Measurements from ENCODE around the gene AMN1. TPM values are rescaled to one million over a fixed set of nuclear protein-coding genes. Genes with fewer than 3 reads are reported as not detected.
"Not testable (repeated sequence)": the region's sequence is repeated elsewhere in the genome, so short reads cannot be mapped to it uniquely, and the experiment has no call there.

Gene AMN1
- total RNA-seq, 4 donors from 2014 or later, result 1.3 to 25.6 (median 16.0) TPM

DNA sequence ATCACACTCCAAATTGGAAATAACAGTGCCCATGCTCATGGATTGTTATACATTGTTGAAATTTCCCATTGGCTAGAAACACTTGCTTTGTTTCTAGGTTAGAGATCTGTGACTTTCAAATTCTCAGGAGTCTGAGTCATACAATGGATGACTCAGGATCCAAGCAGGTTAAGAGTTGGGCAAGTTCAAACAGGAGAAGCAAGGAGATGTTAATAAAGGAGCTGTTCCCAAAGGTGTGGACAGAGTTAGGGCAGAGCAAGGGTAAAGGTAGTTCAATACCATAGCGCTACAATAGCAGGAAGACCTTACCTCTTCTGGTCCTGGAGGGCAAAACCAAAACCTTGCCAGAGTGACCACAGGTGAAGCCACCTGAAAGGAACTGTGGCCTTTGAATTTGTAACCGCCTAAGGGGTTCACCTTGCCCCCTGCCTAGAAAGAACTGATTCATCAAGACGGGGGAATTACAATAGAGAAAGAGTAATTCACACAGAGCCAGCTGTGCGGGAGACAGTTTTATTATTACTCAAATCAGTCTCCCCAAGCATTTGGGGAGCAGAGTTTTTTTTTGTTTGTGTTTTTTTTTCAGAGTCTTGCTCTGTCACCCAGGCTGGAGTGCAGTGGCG lies 4.2 kb upstream of the AMN1 start:
- DNase-seq, result no peak

DNA sequence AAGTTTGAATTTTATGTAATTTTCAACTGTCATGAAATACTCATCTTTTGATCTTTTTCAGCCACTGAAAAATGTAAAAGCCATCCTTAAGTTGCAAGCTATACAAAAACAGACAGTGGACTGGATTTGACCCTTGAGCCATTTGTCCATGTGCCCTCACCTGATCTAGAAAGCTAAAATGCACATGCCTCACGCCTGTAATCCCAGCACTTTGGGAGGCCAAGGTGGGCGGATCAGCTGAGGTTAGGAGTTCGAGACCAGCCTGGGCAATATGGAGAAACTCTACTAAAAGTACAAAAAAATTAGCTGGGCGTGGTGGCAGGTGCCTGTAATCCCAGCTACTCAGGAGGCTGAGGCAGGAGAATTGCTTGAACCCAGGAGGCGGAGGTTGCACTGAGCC lies 2.4 kb upstream of the AMN1 start:
- H3K36me3 ChIP-seq; H3K4me3 ChIP-seq; H3K27me3 ChIP-seq; H3K4me1 ChIP-seq; H3K9me3 ChIP-seq; intact Hi-C loops (cut with DNase I; ENCODE audit: low total_unique reads); DNase-seq: not testable (repeated sequence)
- peak overlapping the region; percentile 94 to 95 for H3K27ac ChIP-seq

More for the DNA sequence above, 4.2 kb upstream of the AMN1 start:
- Histone ChIP-seq H3K27ac (peak overlapping the region; percentile 94 to 95), H3K36me3 (no peaks in the 10 kb centered on the region), H3K27me3 (no peaks in the 10 kb centered on the region), H3K9me3 (peaks cover 0 to 3% of the 10 kb centered on the region in 2 donors), H3K4me3 (no peak overlapping the region), H3K4me1 (no peaks in the 10 kb centered on the region)
- TF ChIP-seq, protein P1, sequence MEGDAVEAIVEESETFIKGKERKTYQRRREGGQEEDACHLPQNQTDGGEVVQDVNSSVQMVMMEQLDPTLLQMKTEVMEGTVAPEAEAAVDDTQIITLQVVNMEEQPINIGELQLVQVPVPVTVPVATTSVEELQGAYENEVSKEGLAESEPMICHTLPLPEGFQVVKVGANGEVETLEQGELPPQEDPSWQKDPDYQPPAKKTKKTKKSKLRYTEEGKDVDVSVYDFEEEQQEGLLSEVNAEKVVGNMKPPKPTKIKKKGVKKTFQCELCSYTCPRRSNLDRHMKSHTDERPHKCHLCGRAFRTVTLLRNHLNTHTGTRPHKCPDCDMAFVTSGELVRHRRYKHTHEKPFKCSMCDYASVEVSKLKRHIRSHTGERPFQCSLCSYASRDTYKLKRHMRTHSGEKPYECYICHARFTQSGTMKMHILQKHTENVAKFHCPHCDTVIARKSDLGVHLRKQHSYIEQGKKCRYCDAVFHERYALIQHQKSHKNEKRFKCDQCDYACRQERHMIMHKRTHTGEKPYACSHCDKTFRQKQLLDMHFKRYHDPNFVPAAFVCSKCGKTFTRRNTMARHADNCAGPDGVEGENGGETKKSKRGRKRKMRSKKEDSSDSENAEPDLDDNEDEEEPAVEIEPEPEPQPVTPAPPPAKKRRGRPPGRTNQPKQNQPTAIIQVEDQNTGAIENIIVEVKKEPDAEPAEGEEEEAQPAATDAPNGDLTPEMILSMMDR (IDR thresholded peaks at IDR 0.05), result no peak
- no peak for TF ChIP-seq POLR2A (IDR thresholded peaks at IDR 0.05)
- intact Hi-C loops (cut with DNase I; ENCODE audit: low total_unique reads), result no loop called here

DNA sequence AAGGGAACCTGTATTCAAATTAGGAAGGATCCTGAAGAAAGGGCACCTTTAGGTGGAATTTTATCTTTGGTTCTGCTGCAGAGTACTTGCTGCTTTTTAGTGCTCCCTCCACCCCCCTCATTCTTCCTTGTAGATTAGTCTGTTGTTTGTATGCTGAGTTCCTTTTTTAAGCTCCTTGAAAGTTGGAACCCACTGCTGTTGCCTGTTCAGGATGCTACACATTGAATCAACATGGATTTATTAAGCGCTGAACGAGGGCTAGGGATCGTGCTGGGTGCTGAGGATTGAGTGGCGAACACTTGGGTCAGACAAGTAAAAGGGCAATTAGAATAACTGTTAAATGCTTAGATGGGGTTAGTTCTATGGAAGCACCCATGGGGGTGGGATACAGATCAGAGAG lies 884 bp upstream of the AMN1 start:
- intact Hi-C loops (cut with DNase I; ENCODE audit: low total_unique reads), result no loop called here
- Histone ChIP-seq H3K36me3 (no peaks in the 10 kb centered on the region), H3K27ac (peak overlapping the region; percentile 94 to 95), H3K4me3 (peak overlapping the region; percentile 56 to 57), H3K4me1 (no peaks in the 10 kb centered on the region), H3K9me3 (peaks cover 0 to 3% of the 10 kb centered on the region in 2 donors), H3K27me3 (no peaks in the 10 kb centered on the region)
- TF ChIP-seq POLR2A (IDR thresholded peaks at IDR 0.05), result no peak
- TF ChIP-seq, protein P1 (IDR thresholded peaks at IDR 0.05), result no peak
- no peak for DNase-seq

DNA sequence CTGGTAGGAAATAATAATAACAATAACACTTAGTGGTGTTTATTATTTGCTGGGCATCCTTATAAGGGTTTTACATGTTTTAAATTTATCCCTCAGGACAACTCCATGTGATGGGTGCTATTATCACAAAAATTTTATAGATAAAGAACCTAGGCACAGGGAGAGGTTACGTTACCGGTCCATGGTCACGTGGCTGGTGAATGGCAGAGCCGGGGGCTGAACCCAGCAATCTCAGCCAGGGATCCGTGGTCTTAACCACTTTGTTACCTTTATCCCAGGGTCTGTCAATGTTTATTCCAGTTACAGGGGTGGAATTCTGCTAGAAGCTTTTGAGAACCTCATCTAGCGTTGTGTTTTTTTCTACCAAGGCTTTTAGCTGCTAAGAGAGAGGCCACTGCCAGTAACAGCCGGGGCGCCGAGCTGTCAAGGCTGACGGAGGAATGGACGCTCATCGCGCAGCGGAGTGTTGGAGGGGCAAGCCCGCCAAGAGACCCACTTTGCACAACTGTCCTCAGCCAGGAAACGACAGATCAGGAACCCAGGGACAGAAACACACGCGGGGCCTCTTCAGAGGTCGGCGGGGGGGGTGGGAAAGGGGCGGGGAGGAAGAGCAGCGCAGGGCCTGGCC lies 418 bp downstream of the AMN1 start:
- TF ChIP-seq POLR2A (IDR thresholded peaks at IDR 0.05), result no peak
- TF ChIP-seq, protein P1 (IDR thresholded peaks at IDR 0.05), result peak in 1 of 4 experiments; percentile 20
- DNase-seq, result peak in 1 of 2 donors; percentile 55
- Histone ChIP-seq H3K9me3 (peaks cover 0 to 3% of the 10 kb centered on the region in 2 donors), H3K4me1 (no peaks in the 10 kb centered on the region), H3K36me3 (no peaks in the 10 kb centered on the region), H3K4me3 (peak overlapping the region; percentile 56 to 76), H3K27me3 (no peaks in the 10 kb centered on the region), H3K27ac (peak overlapping the region; percentile 94 to 95)
- intact Hi-C loops (cut with DNase I; ENCODE audit: low total_unique reads), result no loop called here

DNA sequence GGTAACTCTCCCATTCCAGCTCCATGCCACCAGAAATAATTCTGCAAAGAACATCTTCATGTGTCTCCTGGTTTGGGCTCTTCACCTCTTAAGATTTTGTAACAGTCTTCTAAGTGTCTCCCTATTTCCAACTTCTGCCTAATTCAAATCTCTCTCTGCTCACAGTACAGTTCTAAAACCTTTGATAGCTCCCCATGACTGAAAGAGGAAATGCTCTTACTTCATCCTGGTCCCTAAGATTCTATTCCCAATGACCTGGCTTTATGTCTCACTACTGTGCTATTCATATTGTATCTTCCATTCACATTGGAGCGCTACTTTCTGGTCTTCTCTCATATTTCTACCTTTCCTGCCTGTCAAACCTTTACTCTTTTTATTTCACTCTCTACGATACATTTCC lies 1.6 kb downstream of the AMN1 start:
- intact Hi-C loops (cut with DNase I; ENCODE audit: low total_unique reads), result no loop called here
- Histone ChIP-seq H3K27ac (no peak overlapping the region), H3K9me3 (peaks cover 0 to 3% of the 10 kb centered on the region in 2 donors), H3K4me3 (no peak overlapping the region), H3K36me3 (no peaks in the 10 kb centered on the region), H3K4me1 (no peaks in the 10 kb centered on the region), H3K27me3 (no peaks in the 10 kb centered on the region)
- no peak for TF ChIP-seq POLR2A (IDR thresholded peaks at IDR 0.05)
- TF ChIP-seq, protein P1 (IDR thresholded peaks at IDR 0.05), result no peak
- no peak for DNase-seq
